ENCODE data around the gene SEZ6. TPM values are rescaled to one million over a fixed set of nuclear protein-coding genes. Genes with fewer than 3 reads are reported as not detected.
A peak's percentile ranks its signal among the peaks of the same experiment; 100 is the strongest.

The SEZ6 gene
- total RNA-seq, 1 donor from 2014 or later, result not detected

DNA sequence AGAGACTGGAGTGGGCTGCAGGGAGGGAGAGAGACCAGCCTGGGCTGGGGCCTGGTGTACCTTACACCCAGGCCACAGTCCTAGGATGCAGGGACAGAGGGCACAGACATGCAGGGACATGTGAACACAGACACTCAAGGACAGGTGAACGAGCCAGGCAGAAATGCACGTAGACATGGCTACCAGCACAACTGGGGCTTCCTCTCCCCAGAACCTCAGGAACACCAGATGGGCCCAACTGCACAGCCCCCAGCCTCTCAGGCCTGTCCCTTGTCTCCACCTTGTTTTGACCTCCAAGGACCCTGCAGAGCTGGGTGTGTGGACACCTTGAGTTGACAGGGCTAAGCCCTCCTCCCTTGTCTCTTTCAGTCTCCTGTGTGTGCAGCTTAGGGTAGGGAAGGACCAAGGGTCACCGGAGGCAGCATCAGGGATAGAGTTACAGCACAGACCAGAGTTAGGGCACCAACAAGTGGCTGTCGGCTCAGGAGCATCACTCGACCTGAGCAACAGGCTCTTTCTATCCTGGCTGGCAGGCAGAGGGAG is 9.2 kb downstream of the SEZ6 start:
- Histone ChIP-seq H3K27me3 (ENCODE audit: control insufficient read depth, insufficient read depth, low read length) (peaks cover 4% of the 10 kb centered on the region), H3K36me3 (ENCODE audit: control insufficient read depth, insufficient read depth, low read length) (no peaks in the 10 kb centered on the region), H3K4me3 (ENCODE audit: low read depth, low read length) (no peak overlapping the region)
- DNase-seq (ENCODE audit: low read depth) (no peak), FAIRE-seq (peak; percentile 7)
- TF ChIP-seq, protein P1, sequence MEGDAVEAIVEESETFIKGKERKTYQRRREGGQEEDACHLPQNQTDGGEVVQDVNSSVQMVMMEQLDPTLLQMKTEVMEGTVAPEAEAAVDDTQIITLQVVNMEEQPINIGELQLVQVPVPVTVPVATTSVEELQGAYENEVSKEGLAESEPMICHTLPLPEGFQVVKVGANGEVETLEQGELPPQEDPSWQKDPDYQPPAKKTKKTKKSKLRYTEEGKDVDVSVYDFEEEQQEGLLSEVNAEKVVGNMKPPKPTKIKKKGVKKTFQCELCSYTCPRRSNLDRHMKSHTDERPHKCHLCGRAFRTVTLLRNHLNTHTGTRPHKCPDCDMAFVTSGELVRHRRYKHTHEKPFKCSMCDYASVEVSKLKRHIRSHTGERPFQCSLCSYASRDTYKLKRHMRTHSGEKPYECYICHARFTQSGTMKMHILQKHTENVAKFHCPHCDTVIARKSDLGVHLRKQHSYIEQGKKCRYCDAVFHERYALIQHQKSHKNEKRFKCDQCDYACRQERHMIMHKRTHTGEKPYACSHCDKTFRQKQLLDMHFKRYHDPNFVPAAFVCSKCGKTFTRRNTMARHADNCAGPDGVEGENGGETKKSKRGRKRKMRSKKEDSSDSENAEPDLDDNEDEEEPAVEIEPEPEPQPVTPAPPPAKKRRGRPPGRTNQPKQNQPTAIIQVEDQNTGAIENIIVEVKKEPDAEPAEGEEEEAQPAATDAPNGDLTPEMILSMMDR (IDR thresholded peaks at IDR 0.05; ENCODE audit: insufficient read depth, low read length, severe bottlenecking), result no peak

DNA sequence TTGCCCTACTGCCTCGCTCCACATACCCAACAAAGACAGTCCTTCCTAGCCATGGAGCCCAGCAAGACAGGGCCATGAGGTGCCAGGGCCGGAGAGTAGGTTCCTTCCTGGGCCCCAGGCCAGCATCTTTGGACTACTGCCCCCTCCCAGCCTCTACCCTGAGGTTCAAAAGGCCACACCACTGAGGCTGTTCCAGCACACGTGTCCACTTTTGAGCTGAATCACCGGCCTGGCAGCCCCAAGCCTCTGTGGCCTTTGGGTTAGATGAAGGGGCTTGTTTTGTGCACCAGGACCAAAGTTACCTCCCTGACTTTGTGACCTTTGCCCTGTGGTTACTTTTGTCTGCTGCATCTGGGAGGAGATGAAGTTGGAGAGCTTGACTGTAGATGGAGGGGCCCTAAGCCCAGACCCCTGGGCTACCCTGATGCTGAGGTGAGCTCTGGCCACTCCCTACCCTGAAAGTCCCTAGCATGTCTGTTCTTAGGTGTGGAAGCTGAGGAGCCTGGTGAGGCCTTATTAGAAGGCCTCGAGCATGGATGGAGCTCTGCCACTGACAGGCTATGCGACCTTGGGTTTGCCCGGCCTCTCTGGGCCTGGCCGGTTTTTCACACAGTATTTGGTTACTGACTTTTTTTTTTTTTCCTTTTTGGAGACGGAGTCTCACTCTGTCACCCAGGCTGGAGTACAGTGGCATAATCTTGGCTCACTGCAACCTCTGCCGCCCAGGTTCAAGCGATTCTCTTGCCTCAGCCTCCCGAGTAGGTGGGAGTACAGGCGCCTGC is 12.0 kb downstream of the SEZ6 start:
- H3K27me3 ChIP-seq (ENCODE audit: control insufficient read depth, insufficient read depth, low read length), result peaks cover 2% of the 10 kb centered on the region
- no peak for FAIRE-seq
- H3K4me3 ChIP-seq (ENCODE audit: low read depth, low read length), result no peak overlapping the region

DNA sequence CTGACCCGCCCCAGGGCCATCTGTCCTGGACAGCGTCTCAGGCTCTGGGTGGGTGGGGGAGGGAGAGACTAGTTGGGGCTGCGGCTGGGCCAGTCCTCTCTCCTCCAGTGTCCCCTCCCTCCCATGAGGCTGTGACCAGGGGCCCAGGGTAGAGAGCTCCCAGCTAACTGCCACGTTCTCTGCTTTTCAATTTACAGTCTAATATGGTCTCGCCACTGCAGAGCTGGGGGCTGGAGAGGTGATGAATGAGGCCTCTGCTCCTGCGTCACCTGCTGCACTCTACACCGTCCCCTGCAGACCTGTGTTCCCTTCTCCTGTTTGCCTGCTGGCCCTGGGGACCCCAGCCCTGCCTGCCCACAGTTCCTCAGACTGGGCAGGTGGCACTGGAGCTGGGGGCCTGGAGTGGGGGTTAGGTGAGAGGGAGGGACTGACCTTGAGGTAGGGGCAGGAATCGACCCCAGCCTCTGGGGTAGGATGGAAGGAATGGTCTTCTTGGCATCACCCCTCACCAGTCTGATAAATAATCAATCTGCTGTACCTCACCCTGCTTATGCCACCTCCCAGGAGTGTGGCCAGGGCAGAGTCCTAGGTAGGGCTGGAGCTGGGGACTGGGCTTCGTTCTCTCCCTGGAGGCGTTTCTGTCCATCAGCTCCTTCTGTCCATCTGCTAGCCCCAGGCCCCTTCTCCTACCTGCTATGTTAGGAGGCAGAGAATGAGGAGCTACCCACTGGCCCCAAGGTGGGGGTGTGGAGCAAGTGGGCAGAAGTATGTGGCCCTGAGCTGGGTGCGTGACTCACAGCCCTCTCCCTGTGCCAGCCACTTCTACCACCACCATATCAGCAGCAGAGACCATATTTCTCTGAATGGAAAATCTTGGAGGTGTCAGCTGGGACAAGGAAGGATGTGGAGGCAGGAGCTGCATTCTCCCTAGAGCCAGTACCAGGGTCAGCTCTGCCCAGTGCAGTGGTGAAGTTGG is 12.9 kb downstream of the SEZ6 start:
- FAIRE-seq (peak; percentile 18), DNase-seq (ENCODE audit: low read depth) (peak; percentile 14)
- no peaks in the 10 kb centered on the region for H3K36me3 ChIP-seq (ENCODE audit: control insufficient read depth, insufficient read depth, low read length)
- H3K27me3 ChIP-seq (ENCODE audit: control insufficient read depth, insufficient read depth, low read length), result peaks cover 4% of the 10 kb centered on the region
- TF ChIP-seq, protein P1 (IDR thresholded peaks at IDR 0.05; ENCODE audit: insufficient read depth, low read length, severe bottlenecking), result no peak
- H3K4me3 ChIP-seq (ENCODE audit: low read depth, low read length), result no peak overlapping the region

More for the DNA sequence above, 12.0 kb downstream of the SEZ6 start:
- no peaks in the 10 kb centered on the region for H3K36me3 ChIP-seq (ENCODE audit: control insufficient read depth, insufficient read depth, low read length)
- DNase-seq (ENCODE audit: low read depth), result no peak
- TF ChIP-seq, protein P1 (IDR thresholded peaks at IDR 0.05; ENCODE audit: insufficient read depth, low read length, severe bottlenecking), result no peak

- no peak for FAIRE-seq
- peaks cover 4% of the 10 kb centered on the region for H3K27me3 ChIP-seq (ENCODE audit: control insufficient read depth, insufficient read depth, low read length)
- no peak overlapping the region for H3K4me3 ChIP-seq (ENCODE audit: low read depth, low read length)
These were observed 13.6 kb downstream of the SEZ6 start for GRCh38 chr17:28992185-28992584.

DNA sequence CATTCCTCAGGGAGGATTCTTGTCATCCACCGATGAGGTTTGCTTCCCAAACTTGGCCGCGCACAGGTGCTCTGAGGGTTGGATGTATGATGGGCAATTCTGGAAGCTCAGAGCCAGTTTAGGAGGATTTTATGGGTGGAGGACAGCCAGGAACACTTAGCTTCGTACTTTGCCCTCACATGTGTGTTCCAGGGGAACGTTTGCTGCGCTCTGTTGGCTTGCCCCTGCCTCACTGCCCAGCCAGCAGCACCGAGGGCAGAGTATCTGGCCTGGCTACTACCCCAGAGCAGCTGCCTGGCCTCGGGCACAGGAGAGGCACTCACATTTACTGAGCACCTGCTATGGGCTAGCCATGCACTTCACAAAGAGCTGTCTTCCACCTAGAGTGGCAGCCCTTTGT is 14.1 kb downstream of the SEZ6 start:
- Histone ChIP-seq H3K27me3 (ENCODE audit: control insufficient read depth, insufficient read depth, low read length) (peaks cover 4% of the 10 kb centered on the region), H3K4me3 (ENCODE audit: low read depth, low read length) (no peak overlapping the region), H3K36me3 (ENCODE audit: control insufficient read depth, insufficient read depth, low read length) (no peaks in the 10 kb centered on the region)
- TF ChIP-seq, protein P1 (IDR thresholded peaks at IDR 0.05; ENCODE audit: insufficient read depth, low read length, severe bottlenecking), result no peak
- DNase-seq (ENCODE audit: low read depth) (no peak), FAIRE-seq (peak; percentile 68)

More at GRCh38 chr17:28992185-28992584, 13.6 kb downstream of the SEZ6 start:
- TF ChIP-seq, protein P1 (IDR thresholded peaks at IDR 0.05; ENCODE audit: insufficient read depth, low read length, severe bottlenecking), result no peak
- no peak for DNase-seq (ENCODE audit: low read depth)
- H3K36me3 ChIP-seq (ENCODE audit: control insufficient read depth, insufficient read depth, low read length), result no peaks in the 10 kb centered on the region
